Measurements from ENCODE around the gene ACP6. TPM values are rescaled to one million over a fixed set of nuclear protein-coding genes. Genes with fewer than 3 reads are reported as not detected.

Gene ACP6
- total RNA-seq, 1 donor from 2014 or later, result 10.9 TPM

DNA sequence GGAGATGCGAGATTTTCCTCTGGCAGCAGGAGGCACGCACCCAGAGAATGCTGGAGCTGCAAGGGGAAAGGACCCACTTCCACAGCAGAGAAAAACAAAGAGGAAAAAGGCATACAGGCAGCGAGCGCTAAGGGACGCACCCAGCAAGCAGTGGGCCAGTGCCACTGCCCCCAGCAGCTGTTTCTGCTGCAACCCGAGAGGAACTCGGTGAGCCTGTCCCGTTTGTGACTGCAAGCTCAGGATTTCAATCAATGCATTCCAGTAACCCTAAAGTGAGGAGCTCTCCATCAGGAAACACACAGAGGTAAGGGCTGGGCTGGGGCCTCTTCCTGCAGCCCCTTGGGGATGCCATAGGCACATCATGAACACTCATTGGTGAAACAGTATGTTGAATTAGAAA lies 58.7 kb downstream of the ACP6 start:
- no peak overlapping the region for H3K27ac ChIP-seq (replicated peaks)

GRCh38 chr1:147611021-147611426 lies 59.3 kb downstream of the ACP6 start:
- Histone ChIP-seq H3K36me3 (peaks cover 61% of the 10 kb centered on the region), H3K4me3 (no peak overlapping the region), H3K4me1 (peaks cover 55% of the 10 kb centered on the region), H3K27ac (replicated peaks) (no peak overlapping the region), H3K9me3 (replicated peaks) (no peaks in the 10 kb centered on the region), H3K27me3 (ENCODE audit: low read depth) (no peaks in the 10 kb centered on the region)
- TF ChIP-seq, protein P1, sequence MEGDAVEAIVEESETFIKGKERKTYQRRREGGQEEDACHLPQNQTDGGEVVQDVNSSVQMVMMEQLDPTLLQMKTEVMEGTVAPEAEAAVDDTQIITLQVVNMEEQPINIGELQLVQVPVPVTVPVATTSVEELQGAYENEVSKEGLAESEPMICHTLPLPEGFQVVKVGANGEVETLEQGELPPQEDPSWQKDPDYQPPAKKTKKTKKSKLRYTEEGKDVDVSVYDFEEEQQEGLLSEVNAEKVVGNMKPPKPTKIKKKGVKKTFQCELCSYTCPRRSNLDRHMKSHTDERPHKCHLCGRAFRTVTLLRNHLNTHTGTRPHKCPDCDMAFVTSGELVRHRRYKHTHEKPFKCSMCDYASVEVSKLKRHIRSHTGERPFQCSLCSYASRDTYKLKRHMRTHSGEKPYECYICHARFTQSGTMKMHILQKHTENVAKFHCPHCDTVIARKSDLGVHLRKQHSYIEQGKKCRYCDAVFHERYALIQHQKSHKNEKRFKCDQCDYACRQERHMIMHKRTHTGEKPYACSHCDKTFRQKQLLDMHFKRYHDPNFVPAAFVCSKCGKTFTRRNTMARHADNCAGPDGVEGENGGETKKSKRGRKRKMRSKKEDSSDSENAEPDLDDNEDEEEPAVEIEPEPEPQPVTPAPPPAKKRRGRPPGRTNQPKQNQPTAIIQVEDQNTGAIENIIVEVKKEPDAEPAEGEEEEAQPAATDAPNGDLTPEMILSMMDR (IDR thresholded peaks at IDR 0.05; ENCODE audit: borderline replicate concordance), result no peak
- intact Hi-C loops (cut with micrococcal nuclease), result no loop called here
- DNase-seq, result no peak

More for the DNA sequence above, 58.7 kb downstream of the ACP6 start:
- intact Hi-C loops (cut with micrococcal nuclease), result no loop called here
- no peaks in the 10 kb centered on the region for H3K27me3 ChIP-seq (ENCODE audit: low read depth)
- H3K36me3 ChIP-seq, result peaks cover 62% of the 10 kb centered on the region
- H3K4me1 ChIP-seq, result peaks cover 55% of the 10 kb centered on the region
- no peaks in the 10 kb centered on the region for H3K9me3 ChIP-seq (replicated peaks)
- no peak overlapping the region for H3K4me3 ChIP-seq
- TF ChIP-seq, protein P1 (IDR thresholded peaks at IDR 0.05; ENCODE audit: borderline replicate concordance), result no peak
- DNase-seq, result no peak

DNA sequence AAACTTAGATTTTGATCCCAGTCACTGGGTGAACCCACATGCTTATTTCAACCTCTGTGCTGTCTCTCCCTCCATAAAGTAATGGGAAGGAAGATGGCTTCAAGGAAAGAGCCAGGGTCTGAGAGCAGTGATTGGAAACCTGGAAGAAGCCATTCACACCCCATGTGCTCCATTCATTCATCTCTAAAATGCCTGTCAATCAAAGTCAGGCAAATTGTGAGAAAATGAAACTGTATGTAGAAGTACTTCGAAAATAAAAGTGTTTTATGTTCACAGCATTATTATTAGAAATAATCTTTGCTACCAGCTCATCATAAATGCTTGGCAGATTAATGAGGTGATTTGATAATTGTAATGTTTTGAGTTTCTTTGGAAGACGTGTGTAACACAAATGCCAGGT lies 61.0 kb downstream of the ACP6 start:
- intact Hi-C loops (cut with micrococcal nuclease), result no loop called here
- TF ChIP-seq, protein P1 (IDR thresholded peaks at IDR 0.05; ENCODE audit: borderline replicate concordance), result no peak
- no peaks in the 10 kb centered on the region for H3K9me3 ChIP-seq (replicated peaks)
- H3K36me3 ChIP-seq, result peaks cover 53% of the 10 kb centered on the region
- no peak for DNase-seq
- no peak overlapping the region for H3K27ac ChIP-seq (replicated peaks)
- H3K4me1 ChIP-seq, result peaks cover 55% of the 10 kb centered on the region
- H3K4me3 ChIP-seq, result no peak overlapping the region
- H3K27me3 ChIP-seq (ENCODE audit: low read depth), result no peaks in the 10 kb centered on the region

GRCh38 chr1:147608596-147608995 lies 61.7 kb downstream of the ACP6 start:
- H3K4me1 ChIP-seq, result peaks cover 51% of the 10 kb centered on the region
- TF ChIP-seq, protein P1 (IDR thresholded peaks at IDR 0.05; ENCODE audit: borderline replicate concordance), result no peak
- no peaks in the 10 kb centered on the region for H3K9me3 ChIP-seq (replicated peaks)
- no peak overlapping the region for H3K4me3 ChIP-seq
- intact Hi-C loops (cut with micrococcal nuclease), result no loop called here
- no peaks in the 10 kb centered on the region for H3K27me3 ChIP-seq (ENCODE audit: low read depth)
- no peak overlapping the region for H3K27ac ChIP-seq (replicated peaks)
- DNase-seq, result no peak
- H3K36me3 ChIP-seq, result peaks cover 46% of the 10 kb centered on the region

DNA sequence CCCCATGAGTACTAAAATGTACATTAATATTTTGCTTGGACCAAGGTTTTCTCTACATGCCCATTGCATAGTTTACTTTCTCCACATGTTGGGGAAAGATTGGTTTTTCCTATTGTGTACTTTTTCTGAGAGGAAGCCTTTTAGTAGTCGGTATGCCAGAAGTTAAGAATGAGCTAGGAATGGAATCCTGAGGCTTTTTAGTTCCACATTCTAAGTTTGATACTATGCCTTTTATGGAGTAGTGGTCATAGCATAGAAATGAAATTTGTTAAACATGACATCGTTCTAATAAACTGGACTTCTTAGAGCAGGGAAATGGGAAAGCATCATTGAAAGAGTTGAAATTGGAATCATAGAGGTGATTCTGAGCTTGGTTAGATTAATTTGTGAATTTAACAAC lies 64.7 kb downstream of the ACP6 start:
- no peak overlapping the region for H3K27ac ChIP-seq (replicated peaks)
- no peaks in the 10 kb centered on the region for H3K9me3 ChIP-seq (replicated peaks)
- H3K4me1 ChIP-seq, result peaks cover 33% of the 10 kb centered on the region
- H3K36me3 ChIP-seq, result peaks cover 21% of the 10 kb centered on the region
- no peak for DNase-seq
- intact Hi-C loops (cut with micrococcal nuclease), result no loop called here
- H3K4me3 ChIP-seq, result no peak overlapping the region
- TF ChIP-seq, protein P1 (IDR thresholded peaks at IDR 0.05; ENCODE audit: borderline replicate concordance), result no peak
- no peaks in the 10 kb centered on the region for H3K27me3 ChIP-seq (ENCODE audit: low read depth)

GRCh38 chr1:147603986-147604385 lies 66.3 kb downstream of the ACP6 start:
- Histone ChIP-seq H3K27me3 (ENCODE audit: low read depth) (no peaks in the 10 kb centered on the region), H3K9me3 (replicated peaks) (no peaks in the 10 kb centered on the region), H3K36me3 (peaks cover 21% of the 10 kb centered on the region), H3K4me3 (no peak overlapping the region), H3K4me1 (peaks cover 26% of the 10 kb centered on the region), H3K27ac (replicated peaks) (no peak overlapping the region)
- TF ChIP-seq, protein P1 (IDR thresholded peaks at IDR 0.05; ENCODE audit: borderline replicate concordance), result no peak
- intact Hi-C loops (cut with micrococcal nuclease), result no loop called here
- no peak for DNase-seq
